Right atrium auricular region (tissue), 2 donors: ENCODE results near the gene HOXD8. TPM values are rescaled to one million over a fixed set of nuclear protein-coding genes. Genes with fewer than 3 reads are reported as not detected.
A peak's percentile ranks its signal among the peaks of the same experiment; 100 is the strongest.

Source experiments
- DNase-seq: peaks from one replicate; pipeline ENCODE4 v3.0.0-alpha.2; 2019; ENCODE audit warnings: low spot score
- H3K27ac ChIP-seq, 2 donors: fragments of 200-600 bp; sonication (generic); 1 replicate in 1 of 2; 2 replicates in 1 of 2; pipeline ENCODE4 v1.5.1; 2016 to 2019
- H3K27me3 ChIP-seq, 2 donors: fragments of 200-600 bp; sonication (generic); one replicate each; pipeline versions ENCODE4 v1.5.1 to v1.6.0; 2017 to 2019
- H3K36me3 ChIP-seq: fragments of 200-600 bp; sonication (generic); one replicate; pipeline ENCODE4 v1.5.1; 2016
- H3K4me1 ChIP-seq, 2 donors: fragments of 200-600 bp; sonication (generic); one replicate each; pipeline versions ENCODE4 v1.5.1 to v1.6.0; 2017 to 2019
- H3K4me3 ChIP-seq, 2 donors: fragments of 200-600 bp; sonication (generic); 1 replicate in 1 of 2; 2 replicates in 1 of 2; pipeline ENCODE4 v1.5.1; 2017 to 2019; ENCODE audit warnings: mild to moderate bottlenecking in 1 of 2, moderate library complexity in 1 of 2
- H3K9me3 ChIP-seq, 2 donors: fragments of 200-600 bp; sonication (generic); one replicate each; pipeline ENCODE4 v1.5.1; 2019
- CTCF ChIP-seq, 2 donors: fragments of 200-600 bp; sonication (generic); IDR thresholded peaks; one replicate each; pipeline ENCODE4 v1.5.1; 2019; ENCODE audit warnings: antibody characterized with exemption in 2 of 2
- total RNA-seq, 2 donors: library from RNA; depleted of rRNA; stranded (reverse); fragments of >200 nt; gene quantifications; one replicate each; pipeline ENCODE4 v1.1.0, GENCODE V29; 2016

Gene HOXD8
- total RNA-seq, 2 donors from 2014 or later: 0.55 to 1.1 TPM

DNA sequence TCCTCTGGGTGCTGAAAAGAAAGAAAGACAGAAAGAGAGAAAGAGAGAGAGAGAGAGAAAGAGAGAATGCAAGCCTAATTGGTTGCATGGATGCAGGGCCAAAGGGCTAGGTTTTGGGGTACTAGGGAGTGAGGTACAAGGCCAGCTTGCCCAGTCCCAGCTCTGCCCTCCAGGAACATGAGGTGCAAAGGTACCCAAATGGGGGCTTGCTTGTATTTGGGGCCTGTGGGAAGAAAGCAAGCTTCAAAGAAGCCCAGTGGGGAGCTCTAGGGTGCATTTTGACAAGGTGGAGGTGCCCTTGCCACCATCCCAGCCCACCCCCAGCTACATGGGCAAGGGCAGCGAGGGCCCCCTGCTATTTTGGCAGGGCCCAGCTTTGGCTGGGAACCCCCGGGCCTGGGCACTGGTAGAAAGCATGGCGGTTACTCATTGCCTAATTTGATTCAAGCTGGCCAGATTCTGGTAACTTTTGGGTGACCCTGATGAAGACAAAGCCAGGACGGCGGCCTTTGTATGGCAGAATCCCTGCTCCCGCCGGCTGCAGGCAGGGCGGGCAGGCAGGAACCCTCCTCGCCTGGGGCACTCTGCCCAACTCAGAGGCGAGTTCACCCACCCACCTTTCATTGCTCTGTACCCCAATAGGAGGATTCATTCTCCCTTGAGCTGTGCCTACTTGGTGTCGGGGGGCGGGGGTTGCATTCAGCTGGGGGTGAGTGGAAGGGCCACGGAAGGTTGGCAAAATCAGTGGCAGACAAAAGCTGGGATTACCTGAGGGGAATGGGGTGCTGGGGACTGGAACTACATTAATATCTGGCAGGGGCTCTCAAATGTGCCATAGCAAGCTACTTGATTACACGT, 21.3 kb downstream of the HOXD8 start:
- no peaks in the 10 kb centered on the region for H3K36me3 ChIP-seq
- no peak for TF ChIP-seq CTCF (IDR thresholded peaks at IDR 0.05)
- DNase-seq: no peak
- H3K27me3 ChIP-seq: peaks cover 39 to 44% of the 10 kb centered on the region in 2 donors
- H3K27ac ChIP-seq: no peak overlapping the region
- H3K4me3 ChIP-seq: no peak overlapping the region
- H3K9me3 ChIP-seq: no peaks in the 10 kb centered on the region
- peaks cover 0 to 10% of the 10 kb centered on the region in 2 donors for H3K4me1 ChIP-seq

GRCh38 chr2:176151442-176152287, 22.2 kb downstream of the HOXD8 start, which contains the start of gene HOXD4:
Gene HOXD4 (plus strand): TSS chr2:176151550. CDS start chr2:176151634, 84 bp downstream.
- H3K27me3 ChIP-seq: peaks cover 47 to 49% of the 10 kb centered on the region in 2 donors
- peak within 1 kb of the TSS in 1 of 2 donors; percentile 15 for H3K4me3 ChIP-seq
- no peak for TF ChIP-seq CTCF (IDR thresholded peaks at IDR 0.05)
- H3K27ac ChIP-seq: no peak within 1 kb of the TSS
- H3K9me3 ChIP-seq: no peaks in the 10 kb centered on the region
- no peak for DNase-seq
- H3K4me1 ChIP-seq: peaks cover 0 to 10% of the 10 kb centered on the region in 2 donors
- H3K36me3 ChIP-seq: no peaks in the 10 kb centered on the region

DNA sequence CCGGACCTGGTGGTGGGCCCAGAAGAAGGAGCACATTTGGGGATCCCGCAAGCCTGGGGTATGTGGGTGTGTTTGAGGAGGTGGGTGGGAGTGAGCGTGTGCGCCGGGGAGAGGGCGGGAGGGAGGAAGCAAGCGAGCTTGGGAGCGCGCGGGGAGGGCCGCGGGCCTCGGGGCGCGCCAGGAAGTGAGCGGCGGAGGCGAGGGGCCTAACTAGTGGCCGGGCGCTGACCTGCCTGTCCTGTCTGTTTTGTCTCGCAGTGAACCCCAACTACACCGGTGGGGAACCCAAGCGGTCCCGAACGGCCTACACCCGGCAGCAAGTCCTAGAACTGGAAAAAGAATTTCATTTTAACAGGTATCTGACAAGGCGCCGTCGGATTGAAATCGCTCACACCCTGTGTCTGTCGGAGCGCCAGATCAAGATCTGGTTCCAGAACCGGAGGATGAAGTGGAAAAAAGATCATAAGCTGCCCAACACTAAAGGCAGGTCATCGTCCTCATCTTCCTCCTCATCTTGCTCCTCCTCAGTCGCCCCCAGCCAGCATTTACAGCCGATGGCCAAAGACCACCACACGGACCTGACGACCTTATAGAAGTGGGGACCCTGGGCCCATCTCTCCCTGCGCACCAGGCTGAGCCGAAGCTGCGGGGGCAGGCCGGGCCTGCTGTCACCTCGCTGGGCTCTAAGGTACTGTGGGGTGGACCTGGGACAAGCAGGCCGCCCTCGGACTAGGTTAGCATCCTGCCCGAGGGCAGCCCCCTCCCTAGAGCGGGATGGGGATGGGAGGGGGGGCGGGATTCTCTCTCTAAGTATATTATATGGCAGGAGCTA, 23.1 kb downstream of the HOXD8 start:
- no peak for DNase-seq
- peaks cover 49 to 52% of the 10 kb centered on the region in 2 donors for H3K27me3 ChIP-seq
- H3K27ac ChIP-seq: no peak overlapping the region
- H3K4me1 ChIP-seq: peaks cover 0 to 18% of the 10 kb centered on the region in 2 donors
- no peak overlapping the region for H3K4me3 ChIP-seq
- H3K36me3 ChIP-seq: no peaks in the 10 kb centered on the region
- no peaks in the 10 kb centered on the region for H3K9me3 ChIP-seq
- TF ChIP-seq CTCF (IDR thresholded peaks at IDR 0.05): no peak

DNA sequence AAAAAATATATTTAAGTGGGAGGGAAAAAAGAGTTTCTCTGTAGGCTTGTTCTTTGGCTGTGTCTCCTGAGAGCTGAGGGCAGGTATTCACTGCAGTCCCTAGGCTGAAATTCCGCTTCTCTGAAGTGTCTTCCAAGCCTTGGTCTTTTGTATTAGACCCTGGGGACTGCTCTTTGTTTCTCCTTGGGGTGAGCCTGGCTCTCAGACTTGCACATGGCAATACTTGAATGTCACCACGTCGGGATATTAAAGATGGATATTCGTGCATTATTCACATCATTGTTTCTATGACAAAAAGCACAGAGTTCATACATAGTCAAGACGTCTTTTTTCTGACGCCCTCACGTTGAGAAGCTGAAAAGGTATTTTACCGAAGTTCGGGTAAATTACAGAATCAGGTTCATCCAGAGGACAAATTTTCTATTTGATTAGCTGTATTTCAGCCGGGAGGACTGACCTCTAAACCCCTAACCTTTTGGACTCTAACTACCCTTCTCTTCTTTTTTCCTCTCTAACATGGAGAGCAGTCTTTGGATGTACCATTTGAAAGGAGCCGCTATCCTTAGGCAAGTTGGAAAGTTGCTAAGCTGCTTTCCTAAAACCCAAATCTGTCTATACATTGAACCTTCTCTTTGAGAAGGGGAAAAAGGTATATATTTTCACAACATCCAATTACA, 25.2 kb downstream of the HOXD8 start:
- Histone ChIP-seq H3K9me3 (no peaks in the 10 kb centered on the region), H3K36me3 (no peaks in the 10 kb centered on the region), H3K27me3 (peaks cover 46 to 52% of the 10 kb centered on the region in 2 donors), H3K27ac (no peak overlapping the region), H3K4me3 (no peak overlapping the region), H3K4me1 (peaks cover 0 to 34% of the 10 kb centered on the region in 2 donors)
- TF ChIP-seq CTCF (IDR thresholded peaks at IDR 0.05): no peak
- DNase-seq: no peak
